ENCODE measurements around the gene AARS1. TPM values are rescaled to one million over a fixed set of nuclear protein-coding genes. Genes with fewer than 3 reads are reported as not detected.
A peak's percentile ranks its signal among the peaks of the same experiment; 100 is the strongest.
"Not testable (repeated sequence)": the region's sequence is repeated elsewhere in the genome, so short reads cannot be mapped to it uniquely, and the experiment has no call there.

Gene AARS1
- 53.7 and 60.8 TPM in 2 replicates for total RNA-seq (ENCODE audit: low replicate concordance)

DNA sequence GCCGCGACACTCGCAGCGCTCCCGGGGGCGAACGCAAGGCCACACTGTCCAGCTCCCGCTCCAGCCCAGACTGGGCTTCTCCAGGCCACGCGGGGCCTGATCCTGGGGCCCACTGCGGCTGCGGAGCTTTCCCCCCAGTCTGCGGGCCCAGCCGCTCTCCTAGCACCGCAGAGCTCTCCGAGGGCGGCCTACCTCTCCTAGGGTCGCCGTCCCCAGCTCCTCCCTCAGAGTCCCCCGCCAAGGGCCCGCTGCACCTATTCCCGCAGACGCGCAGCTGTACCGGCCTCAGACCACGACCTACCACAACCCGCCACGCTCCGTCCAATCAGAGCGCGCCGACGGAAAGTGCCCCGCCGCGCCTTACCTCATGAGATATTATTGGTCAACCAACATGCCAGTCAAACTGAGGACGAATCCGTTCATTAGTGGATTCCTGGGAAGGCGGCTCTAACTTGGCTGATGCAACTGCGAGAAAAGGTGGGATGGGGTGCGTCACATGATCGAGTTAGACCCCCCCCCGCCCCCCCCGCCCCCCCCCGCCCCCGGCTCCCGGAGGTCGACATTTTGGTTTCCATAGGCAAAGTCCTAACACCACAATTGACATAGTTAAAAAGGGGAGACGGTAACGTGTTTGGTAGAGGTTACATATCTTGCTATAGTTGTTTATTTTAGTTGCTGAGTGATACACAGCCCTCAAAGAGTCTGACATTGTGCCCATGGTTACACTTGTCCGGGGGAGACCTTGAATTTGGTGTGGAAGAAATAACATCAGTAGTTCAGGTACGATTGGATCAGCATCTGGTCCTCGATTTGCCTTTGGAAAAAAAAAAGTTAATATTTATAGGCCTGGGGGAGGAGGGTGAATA lies at the start of gene AARS1:
AARS1 (minus strand) TSS at position 278 of the 866 bp plus-strand sequence. CDS start 6,743 bp downstream, outside the sequence.
- no peaks in the 10 kb centered on the region for H3K9me3 Mint-ChIP-seq
- DNase-seq (ENCODE audit: low spot score) = peak; percentile 99
- H4K20me1 ChIP-seq (ENCODE audit: low read depth) = peaks cover 14% of the 10 kb centered on the region
- peak within 1 kb of the TSS; percentile 100 for H3K4me3 Mint-ChIP-seq
- H3K36me3 Mint-ChIP-seq = peaks cover 6% of the 10 kb centered on the region
- peak within 1 kb of the TSS; percentile 97 for H3K27ac ChIP-seq
- H3K9ac ChIP-seq = peak within 1 kb of the TSS; percentile 86
- peaks cover 5% of the 10 kb centered on the region for H3K4me1 Mint-ChIP-seq
- H3K79me2 ChIP-seq (ENCODE audit: low read depth) = peaks cover 47% of the 10 kb centered on the region
- H3F3A ChIP-seq (ENCODE audit: low read depth) = peaks cover 12% of the 10 kb centered on the region
- no peaks in the 10 kb centered on the region for H3K4me1 ChIP-seq
- H3K36me3 ChIP-seq = no peaks in the 10 kb centered on the region
- H2AFZ ChIP-seq (replicated peaks) = peak within 1 kb of the TSS; percentile 37
- H3K27ac Mint-ChIP-seq = peak within 1 kb of the TSS; percentile 99
- H3K9me3 ChIP-seq (ENCODE audit: low read depth) = no peaks in the 10 kb centered on the region
- no peaks in the 10 kb centered on the region for H3K27me3 ChIP-seq
- H3K27me3 Mint-ChIP-seq (ENCODE audit: insufficient read depth, low read depth) = peaks cover 3% of the 10 kb centered on the region
- TF ChIP-seq, protein P1, sequence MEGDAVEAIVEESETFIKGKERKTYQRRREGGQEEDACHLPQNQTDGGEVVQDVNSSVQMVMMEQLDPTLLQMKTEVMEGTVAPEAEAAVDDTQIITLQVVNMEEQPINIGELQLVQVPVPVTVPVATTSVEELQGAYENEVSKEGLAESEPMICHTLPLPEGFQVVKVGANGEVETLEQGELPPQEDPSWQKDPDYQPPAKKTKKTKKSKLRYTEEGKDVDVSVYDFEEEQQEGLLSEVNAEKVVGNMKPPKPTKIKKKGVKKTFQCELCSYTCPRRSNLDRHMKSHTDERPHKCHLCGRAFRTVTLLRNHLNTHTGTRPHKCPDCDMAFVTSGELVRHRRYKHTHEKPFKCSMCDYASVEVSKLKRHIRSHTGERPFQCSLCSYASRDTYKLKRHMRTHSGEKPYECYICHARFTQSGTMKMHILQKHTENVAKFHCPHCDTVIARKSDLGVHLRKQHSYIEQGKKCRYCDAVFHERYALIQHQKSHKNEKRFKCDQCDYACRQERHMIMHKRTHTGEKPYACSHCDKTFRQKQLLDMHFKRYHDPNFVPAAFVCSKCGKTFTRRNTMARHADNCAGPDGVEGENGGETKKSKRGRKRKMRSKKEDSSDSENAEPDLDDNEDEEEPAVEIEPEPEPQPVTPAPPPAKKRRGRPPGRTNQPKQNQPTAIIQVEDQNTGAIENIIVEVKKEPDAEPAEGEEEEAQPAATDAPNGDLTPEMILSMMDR (IDR thresholded peaks at IDR 0.05) = no peak
- TF ChIP-seq EZH2 (IDR thresholded peaks at IDR 0.05) (no peak), EZH2phosphoT487 (IDR thresholded peaks at IDR 0.05) (no peak)
- peak within 1 kb of the TSS; percentile 78 for H3K4me2 ChIP-seq
- H3K4me3 ChIP-seq = peak within 1 kb of the TSS; percentile 79

DNA sequence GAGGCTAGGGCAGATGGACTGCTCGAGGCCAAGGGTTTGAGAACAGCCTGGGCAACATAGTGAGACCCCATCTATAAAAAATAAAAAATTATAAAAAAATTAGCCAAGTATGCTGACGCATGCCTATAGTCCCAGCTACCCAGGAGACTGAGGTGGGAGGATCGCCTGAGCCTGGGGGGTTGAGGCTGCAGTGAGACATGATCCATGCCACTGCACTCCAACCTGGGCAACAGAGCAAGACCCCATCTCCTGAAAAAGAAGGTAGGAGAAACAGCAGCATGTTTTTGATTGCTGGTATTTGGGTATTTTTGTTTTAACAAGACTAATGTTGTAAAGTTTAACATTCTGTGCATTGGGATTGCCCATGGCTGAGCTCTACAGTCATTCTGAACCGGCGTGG lies 48.5 kb upstream of the AARS1 start:
- no peaks in the 10 kb centered on the region for H3K4me1 Mint-ChIP-seq
- H3K27ac ChIP-seq = no peak overlapping the region
- no peak overlapping the region for H3K4me3 Mint-ChIP-seq
- no peak overlapping the region for H3K4me3 ChIP-seq
- H2AFZ ChIP-seq (replicated peaks) = no peak overlapping the region
- H3K27me3 Mint-ChIP-seq (ENCODE audit: insufficient read depth, low read depth) = peaks cover 4% of the 10 kb centered on the region
- H3K27me3 ChIP-seq = no peaks in the 10 kb centered on the region
- TF ChIP-seq, protein P1 (IDR thresholded peaks at IDR 0.05) = no peak
- TF ChIP-seq EZH2 (IDR thresholded peaks at IDR 0.05) = no peak
- TF ChIP-seq EZH2phosphoT487 (IDR thresholded peaks at IDR 0.05) = no peak
- H3F3A ChIP-seq (ENCODE audit: low read depth) = peaks cover 11% of the 10 kb centered on the region
- no peak overlapping the region for H3K27ac Mint-ChIP-seq
- no peak for DNase-seq (ENCODE audit: low spot score)
- no peaks in the 10 kb centered on the region for H3K79me2 ChIP-seq (ENCODE audit: low read depth)
- no peak overlapping the region for H3K4me2 ChIP-seq
- peaks cover 8% of the 10 kb centered on the region for H3K36me3 Mint-ChIP-seq
- H3K4me1 ChIP-seq = peaks cover 3% of the 10 kb centered on the region
- no peaks in the 10 kb centered on the region for H3K9me3 Mint-ChIP-seq
- no peak overlapping the region for H3K9ac ChIP-seq
- H4K20me1 ChIP-seq (ENCODE audit: low read depth) = no peaks in the 10 kb centered on the region
- H3K9me3 ChIP-seq (ENCODE audit: low read depth) = no peaks in the 10 kb centered on the region
- H3K36me3 ChIP-seq = no peaks in the 10 kb centered on the region

DNA sequence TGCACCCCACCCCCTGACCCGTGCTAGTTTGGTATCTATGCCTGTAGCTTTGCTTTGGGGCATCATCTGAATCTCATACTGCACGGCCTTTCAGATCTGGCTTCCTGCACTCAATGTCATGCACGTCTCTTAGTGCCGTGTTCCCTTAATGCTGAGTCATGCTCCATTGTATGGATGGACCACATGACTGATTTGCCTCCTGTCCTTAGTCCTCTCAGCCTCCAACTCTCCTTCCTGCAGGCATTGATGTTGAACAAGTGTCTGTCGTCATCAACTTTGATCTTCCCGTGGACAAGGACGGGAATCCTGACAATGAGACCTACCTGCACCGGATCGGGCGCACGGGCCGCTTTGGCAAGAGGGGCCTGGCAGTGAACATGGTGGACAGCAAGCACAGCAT lies 43.4 kb upstream of the AARS1 start:
- not testable (repeated sequence) for H3K27me3 ChIP-seq; H3K9me3 Mint-ChIP-seq; H3F3A ChIP-seq (ENCODE audit: low read depth); H3K4me3 Mint-ChIP-seq; H3K27ac ChIP-seq; H2AFZ ChIP-seq (replicated peaks); H3K9me3 ChIP-seq (ENCODE audit: low read depth); H3K4me1 ChIP-seq; H4K20me1 ChIP-seq (ENCODE audit: low read depth); H3K4me1 Mint-ChIP-seq; DNase-seq (ENCODE audit: low spot score); H3K27me3 Mint-ChIP-seq (ENCODE audit: insufficient read depth, low read depth); H3K36me3 ChIP-seq; H3K79me2 ChIP-seq (ENCODE audit: low read depth); H3K27ac Mint-ChIP-seq; H3K4me3 ChIP-seq; H3K4me2 ChIP-seq; H3K9ac ChIP-seq
- H3K36me3 Mint-ChIP-seq = peaks cover 18% of the 10 kb centered on the region
